Activated CD4-positive, alpha-beta T cell treated with anti-CD3 and anti-CD28 coated beads for 36 hours (primary cell): ENCODE measurements around the gene NEK1. TPM values are rescaled to one million over a fixed set of nuclear protein-coding genes. Genes with fewer than 3 reads are reported as not detected.

ENCODE experiments used
- ATAC-seq: fragments of 200-7000 bp; cut with Tn5 transposase; one replicate; pipeline ENCODE4 v1.10.0; 2021; ENCODE audit warnings: mild to moderate bottlenecking, moderate library complexity
- CTCF ChIA-PET: fragments of 350-600 bp; sonication (Branson Sonifier 250); formaldehyde crosslinking; loops from one replicate; lab custom pipeline; 2021; ENCODE audit warnings: antibody characterized with exemption; lab: Charles Lee
- POLR2A ChIA-PET: fragments of 350-600 bp; sonication (Branson Sonifier 250); formaldehyde crosslinking; loops from one replicate; lab custom pipeline; 2021; ENCODE audit warnings: antibody characterized with exemption, inconsistent platforms; lab: Charles Lee
- DNase-seq: peaks from one replicate; pipeline ENCODE4 v3.0.0-alpha.2; 2020
- H3K27ac Mint-ChIP-seq: one replicate; pipeline ENCODE4 v1.8.0; 2021; ENCODE audit warnings: mixed read lengths
- H3K27me3 Mint-ChIP-seq: one replicate; pipeline ENCODE4 v1.8.0; 2021; ENCODE audit warnings: mixed read lengths
- H3K36me3 Mint-ChIP-seq: one replicate; pipeline ENCODE4 v1.8.0; 2021; ENCODE audit warnings: low read depth, mixed read lengths
- H3K4me1 Mint-ChIP-seq: one replicate; pipeline ENCODE4 v1.8.0; 2021; ENCODE audit warnings: mixed read lengths
- H3K4me3 Mint-ChIP-seq: one replicate; pipeline ENCODE4 v1.8.0; 2021; ENCODE audit warnings: mild to moderate bottlenecking, moderate library complexity, mixed read lengths
- H3K9me3 Mint-ChIP-seq: one replicate; pipeline ENCODE4 v1.8.0; 2021; ENCODE audit warnings: low read depth, mixed read lengths
- intact Hi-C, 2 experiments: fragments of 100-400 bp; cut with DNase I in 1 of 2; cut with micrococcal nuclease in 1 of 2; formaldehyde crosslinking; loops; one replicate each; pipeline versions ENCODE4 v1.14.2 to v1.15.1; 2022 to 2024; cut with DNase I, micrococcal nuclease
- total RNA-seq, 2 experiments: library from RNA; stranded (reverse); gene quantifications; one replicate each; pipeline ENCODE4 v1.2.3, GENCODE V29; 2021

Gene NEK1, protein sequence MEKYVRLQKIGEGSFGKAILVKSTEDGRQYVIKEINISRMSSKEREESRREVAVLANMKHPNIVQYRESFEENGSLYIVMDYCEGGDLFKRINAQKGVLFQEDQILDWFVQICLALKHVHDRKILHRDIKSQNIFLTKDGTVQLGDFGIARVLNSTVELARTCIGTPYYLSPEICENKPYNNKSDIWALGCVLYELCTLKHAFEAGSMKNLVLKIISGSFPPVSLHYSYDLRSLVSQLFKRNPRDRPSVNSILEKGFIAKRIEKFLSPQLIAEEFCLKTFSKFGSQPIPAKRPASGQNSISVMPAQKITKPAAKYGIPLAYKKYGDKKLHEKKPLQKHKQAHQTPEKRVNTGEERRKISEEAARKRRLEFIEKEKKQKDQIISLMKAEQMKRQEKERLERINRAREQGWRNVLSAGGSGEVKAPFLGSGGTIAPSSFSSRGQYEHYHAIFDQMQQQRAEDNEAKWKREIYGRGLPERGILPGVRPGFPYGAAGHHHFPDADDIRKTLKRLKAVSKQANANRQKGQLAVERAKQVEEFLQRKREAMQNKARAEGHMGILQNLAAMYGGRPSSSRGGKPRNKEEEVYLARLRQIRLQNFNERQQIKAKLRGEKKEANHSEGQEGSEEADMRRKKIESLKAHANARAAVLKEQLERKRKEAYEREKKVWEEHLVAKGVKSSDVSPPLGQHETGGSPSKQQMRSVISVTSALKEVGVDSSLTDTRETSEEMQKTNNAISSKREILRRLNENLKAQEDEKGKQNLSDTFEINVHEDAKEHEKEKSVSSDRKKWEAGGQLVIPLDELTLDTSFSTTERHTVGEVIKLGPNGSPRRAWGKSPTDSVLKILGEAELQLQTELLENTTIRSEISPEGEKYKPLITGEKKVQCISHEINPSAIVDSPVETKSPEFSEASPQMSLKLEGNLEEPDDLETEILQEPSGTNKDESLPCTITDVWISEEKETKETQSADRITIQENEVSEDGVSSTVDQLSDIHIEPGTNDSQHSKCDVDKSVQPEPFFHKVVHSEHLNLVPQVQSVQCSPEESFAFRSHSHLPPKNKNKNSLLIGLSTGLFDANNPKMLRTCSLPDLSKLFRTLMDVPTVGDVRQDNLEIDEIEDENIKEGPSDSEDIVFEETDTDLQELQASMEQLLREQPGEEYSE (N-terminal part only)
- total RNA-seq = 10 to 100 TPM in 1 of 2 experiments, 1 to 10 TPM in 1; 9.5 to 12.2 TPM

- peak within 1 kb of the TSS; percentile 97 for H3K27ac Mint-ChIP-seq
- CTCF ChIA-PET = interaction anchor here (0.6 to 2.5 kb wide), 11 partner anchors 9 to 431 kb away, joined by 3 to 30 read pairs (median 4); partner anchors contain the start of gene MFAP3L
- H3K9me3 Mint-ChIP-seq = no peaks in the 10 kb centered on the region
- peaks cover 2% of the 10 kb centered on the region for H3K36me3 Mint-ChIP-seq
- no peaks in the 10 kb centered on the region for H3K27me3 Mint-ChIP-seq
- peak within 1 kb of the TSS; percentile 92 for H3K4me3 Mint-ChIP-seq
- POLR2A ChIA-PET = interaction anchor here (0.7 to 1.0 kb wide), 4 partner anchors 9 to 144 kb away, joined by 3 to 6 read pairs (median 4); no protein-coding TSS in a partner anchor
- ATAC-seq (peak; percentile 82), DNase-seq (peak; percentile 95)
- intact Hi-C loops = loop anchor here (1.0 to 10.0 kb wide), 15 partner anchors 8 to 1293 kb away; partner anchors contain the start of genes DDX60L (in 2 of the 2), MFAP3L (in 2 of the 2), CBR4 (in 1 of the 2) and CLCN3 (in 1 of the 2)
- peaks cover 46% of the 10 kb centered on the region for H3K4me1 Mint-ChIP-seq
Observed at GRCh38 chr4:169611991-169612870, at the start of gene NEK1. NEK1 (minus strand) TSS chr4:169612583; CDS start chr4:169602630, 9,953 bp downstream.

DNA sequence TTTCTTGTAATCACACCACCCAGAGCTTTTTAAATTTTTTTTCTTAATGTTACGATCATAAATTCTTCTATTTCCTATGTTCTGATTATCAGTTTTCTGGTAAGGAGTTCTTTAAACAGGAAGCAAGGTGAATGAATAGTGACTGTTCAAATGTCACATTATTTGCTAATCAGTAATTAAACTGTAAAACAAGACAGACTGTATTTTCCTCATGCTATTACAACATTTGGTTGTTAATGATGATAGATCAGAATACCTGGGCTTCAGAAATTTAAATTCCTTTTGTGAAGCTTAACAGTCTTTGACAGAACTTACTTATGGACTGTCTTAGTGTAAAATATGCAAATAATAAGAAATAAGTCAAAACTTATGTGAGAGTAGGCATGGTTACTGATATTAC, 49.4 kb upstream of the NEK1 start:
- ATAC-seq = no peak
- H3K4me3 Mint-ChIP-seq = no peak overlapping the region
- H3K4me1 Mint-ChIP-seq = peaks cover 44% of the 10 kb centered on the region
- ChIA-PET POLR2A (interaction anchor here (3.0 kb wide), 1 partner anchor 41 kb away, joined by 19 read pairs; the partner anchor contains the start of gene CLCN3), CTCF (interaction anchor here (0.6 to 3.9 kb wide), 6 partner anchors 9 to 654 kb away, joined by 3 to 30 read pairs (median 3); partner anchors contain the start of gene NEK1)
- H3K27ac Mint-ChIP-seq = no peak overlapping the region
- H3K36me3 Mint-ChIP-seq = peaks cover 17% of the 10 kb centered on the region
- no peaks in the 10 kb centered on the region for H3K9me3 Mint-ChIP-seq
- intact Hi-C loops = loop anchor here (2.0 to 5.0 kb wide), 4 partner anchors 49 to 651 kb away; partner anchors contain the start of genes MFAP3L (in 2 of the 2), CBR4 (in 1 of the 2) and NEK1 (in 1 of the 2)
- no peaks in the 10 kb centered on the region for H3K27me3 Mint-ChIP-seq
- DNase-seq = no peak

- no peaks in the 10 kb centered on the region for H3K27me3 Mint-ChIP-seq
- peak overlapping the region; percentile 80 for H3K4me3 Mint-ChIP-seq
- no peaks in the 10 kb centered on the region for H3K9me3 Mint-ChIP-seq
- intact Hi-C loops = loop anchor here (1.0 to 5.0 kb wide), 8 partner anchors 39 to 650 kb away; partner anchors contain the start of genes MFAP3L (in 2 of the 2), NEK1 (in 2 of the 2), CBR4 (in 1 of the 2) and CLCN3 (in 1 of the 2)
- no peak for ATAC-seq
- no peak for DNase-seq
- H3K4me1 Mint-ChIP-seq = peaks cover 44% of the 10 kb centered on the region
- H3K36me3 Mint-ChIP-seq = peaks cover 9% of the 10 kb centered on the region
- H3K27ac Mint-ChIP-seq = no peak overlapping the region
- POLR2A ChIA-PET = interaction anchor here (3.0 kb wide), 1 partner anchor 40 kb away, joined by 19 read pairs; the partner anchor contains the start of gene CLCN3
- CTCF ChIA-PET = interaction anchor here (1.0 to 3.9 kb wide), 5 partner anchors 8 to 149 kb away, joined by 3 to 30 read pairs (median 3); partner anchors contain the start of gene NEK1
Observed at GRCh38 chr4:169660929-169661328, 48.5 kb upstream of the NEK1 start.

DNA sequence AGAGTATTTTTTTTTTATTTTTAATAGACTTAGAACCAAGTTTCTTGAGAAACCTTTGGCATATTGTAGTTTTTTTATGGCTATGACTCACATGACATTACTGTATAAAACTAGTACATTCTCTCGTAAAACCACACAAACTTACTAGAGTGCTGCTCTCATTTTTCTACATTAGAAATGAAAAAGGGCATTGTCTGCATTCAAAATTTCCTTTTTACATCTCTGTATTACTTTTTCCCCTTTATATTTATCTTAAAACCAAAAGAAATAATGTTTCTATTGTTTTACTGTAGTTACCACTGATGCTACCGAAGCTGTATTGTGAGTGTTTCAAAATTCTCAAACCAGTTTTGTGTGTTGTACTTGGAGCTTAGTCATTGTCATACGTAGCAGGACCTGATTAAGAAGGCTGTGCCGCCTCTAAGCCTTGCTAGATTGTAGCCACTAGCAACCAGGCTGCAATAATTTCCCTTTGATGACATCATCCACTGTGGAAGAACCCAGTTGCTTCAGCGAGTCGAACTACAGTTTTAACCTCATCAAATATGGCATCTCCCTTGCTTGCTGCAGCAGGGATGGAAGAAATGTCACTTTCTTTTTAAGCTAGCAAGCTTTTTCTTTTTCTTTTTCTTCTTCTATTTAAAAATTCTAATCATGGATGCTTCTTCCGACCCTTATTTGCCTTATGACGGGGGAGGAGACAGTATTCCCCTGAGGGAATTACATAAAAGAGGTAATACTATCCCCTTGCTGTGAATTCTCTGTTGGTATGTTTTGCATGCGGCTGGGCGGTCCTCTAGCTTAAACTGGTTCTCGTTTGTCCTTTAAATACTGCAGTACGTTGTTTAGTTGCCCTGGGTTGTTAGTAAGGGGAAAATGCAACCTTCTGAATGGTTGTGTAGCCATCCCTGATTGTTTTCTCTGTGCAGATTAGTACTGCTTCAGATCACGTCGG, 47.6 kb upstream of the NEK1 start:
- Mint-ChIP-seq H3K27me3 (no peaks in the 10 kb centered on the region), H3K9me3 (no peaks in the 10 kb centered on the region), H3K4me1 (peaks cover 37% of the 10 kb centered on the region), H3K4me3 (peak overlapping the region; percentile 80), H3K27ac (peak overlapping the region; percentile 98), H3K36me3 (peaks cover 6% of the 10 kb centered on the region)
- ChIA-PET CTCF (interaction anchor here (1.2 to 3.9 kb wide), 7 partner anchors 16 to 48 kb away, joined by 3 to 30 read pairs (median 5); partner anchors contain the start of genes CLCN3 and NEK1), POLR2A (interaction anchor here (1.0 to 3.0 kb wide), 4 partner anchors 9 to 47 kb away, joined by 3 to 19 read pairs (median 5); partner anchors contain the start of gene CLCN3)
- ATAC-seq = peak; percentile 99
- peak; percentile 83 for DNase-seq
- intact Hi-C loops = loop anchor here (1.0 to 5.0 kb wide), 8 partner anchors 38 to 649 kb away; partner anchors contain the start of genes HPF1 (in 2 of the 2), MFAP3L (in 2 of the 2), NEK1 (in 2 of the 2) and CBR4 (in 1 of the 2)

GRCh38 chr4:169658975-169659715, 46.8 kb upstream of the NEK1 start:
- ATAC-seq (no peak), DNase-seq (no peak)
- Mint-ChIP-seq H3K4me1 (peaks cover 30% of the 10 kb centered on the region), H3K27me3 (no peaks in the 10 kb centered on the region), H3K36me3 (peaks cover 6% of the 10 kb centered on the region), H3K27ac (peak overlapping the region; percentile 77), H3K9me3 (no peaks in the 10 kb centered on the region), H3K4me3 (peak overlapping the region; percentile 28)
- intact Hi-C loops = loop anchor here in 1 of 2 experiments (1.0 kb wide), 1 partner anchor 98 kb away; the partner anchor contains the start of gene HPF1
- POLR2A ChIA-PET = interaction anchor here (1.0 to 3.0 kb wide), 4 partner anchors 10 to 46 kb away, joined by 3 to 19 read pairs (median 5); partner anchors contain the start of gene CLCN3
- CTCF ChIA-PET = interaction anchor here (0.6 to 3.9 kb wide), 8 partner anchors 17 to 55 kb away, joined by 3 to 30 read pairs (median 4); partner anchors contain the start of genes CLCN3 and NEK1

DNA sequence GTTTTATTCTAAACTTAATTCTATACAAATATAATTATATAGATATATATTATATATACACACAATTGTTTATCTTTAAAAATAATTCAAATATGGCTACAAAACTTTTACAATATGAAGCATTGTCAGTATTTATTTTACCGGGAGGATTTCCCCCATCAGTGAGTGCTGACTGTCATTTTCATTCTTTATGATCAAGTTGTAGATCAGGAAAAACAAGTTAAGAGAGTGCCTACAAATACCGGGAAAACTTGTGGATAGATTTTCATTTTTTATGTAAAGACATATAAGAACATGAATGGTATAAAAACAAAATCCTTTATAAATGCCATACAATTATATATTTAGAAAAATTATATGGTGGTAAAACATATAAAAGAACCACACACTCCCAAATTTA, 45.8 kb upstream of the NEK1 start:
- CTCF ChIA-PET = interaction anchor here (0.6 to 2.2 kb wide), 3 partner anchors 16 to 56 kb away, joined by 3 to 9 read pairs (median 3); no protein-coding TSS in a partner anchor
- POLR2A ChIA-PET = no interaction called here
- H3K4me1 Mint-ChIP-seq = peaks cover 25% of the 10 kb centered on the region
- no peak for ATAC-seq
- DNase-seq = no peak
- peaks cover 7% of the 10 kb centered on the region for H3K36me3 Mint-ChIP-seq
- no peak overlapping the region for H3K27ac Mint-ChIP-seq
- H3K27me3 Mint-ChIP-seq = no peaks in the 10 kb centered on the region
- no peak overlapping the region for H3K4me3 Mint-ChIP-seq
- H3K9me3 Mint-ChIP-seq = no peaks in the 10 kb centered on the region
- intact Hi-C loops = no loop called here

GRCh38 chr4:169657470-169658107, 45.2 kb upstream of the NEK1 start:
- intact Hi-C loops = no loop called here
- CTCF ChIA-PET = no interaction called here
- ATAC-seq = no peak

DNA sequence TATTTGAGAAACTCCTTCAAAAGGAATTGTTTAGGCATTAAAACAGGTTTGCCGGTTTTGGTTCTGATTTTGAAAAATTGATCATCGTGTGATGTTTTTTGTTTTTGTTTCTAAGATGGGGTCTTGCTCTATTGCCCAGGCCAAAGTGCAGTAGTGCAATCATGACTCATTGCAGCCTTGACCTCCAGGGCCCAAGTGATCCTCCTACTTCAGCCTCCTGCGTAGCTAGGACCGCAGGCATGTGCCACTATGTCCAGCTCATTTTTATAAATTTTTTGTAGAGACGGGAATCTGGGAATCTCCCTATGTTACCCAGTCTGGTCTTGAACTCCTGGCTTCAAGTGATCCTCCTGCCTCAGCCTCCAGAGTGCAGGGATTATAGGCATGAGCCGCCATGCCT, 43.0 kb upstream of the NEK1 start:
- Mint-ChIP-seq H3K4me3 (no peak overlapping the region), H3K9me3 (no peaks in the 10 kb centered on the region), H3K4me1 (peaks cover 36% of the 10 kb centered on the region), H3K27ac (no peak overlapping the region), H3K27me3 (no peaks in the 10 kb centered on the region), H3K36me3 (peaks cover 12% of the 10 kb centered on the region)
- intact Hi-C loops = no loop called here
- no peak for ATAC-seq
- ChIA-PET POLR2A (no interaction called here), CTCF (no interaction called here)
- no peak for DNase-seq

More at GRCh38 chr4:169657470-169658107, 45.2 kb upstream of the NEK1 start:
- POLR2A ChIA-PET = interaction anchor here (0.7 kb wide), 1 partner anchor 360 kb away, joined by 3 read pairs; no protein-coding TSS in a partner anchor
- DNase-seq = no peak
- Mint-ChIP-seq H3K9me3 (no peaks in the 10 kb centered on the region), H3K27me3 (no peaks in the 10 kb centered on the region), H3K4me1 (peaks cover 31% of the 10 kb centered on the region), H3K27ac (no peak overlapping the region), H3K4me3 (no peak overlapping the region), H3K36me3 (peaks cover 10% of the 10 kb centered on the region)
